Measurements from ENCODE around the gene ZPBP2. TPM values are rescaled to one million over a fixed set of nuclear protein-coding genes. Genes with fewer than 3 reads are reported as not detected.

Gene ZPBP2
- total RNA-seq, 1 experiment from 2014 or later, result not detected

- Histone ChIP-seq H2BK15ac (ENCODE audit: low read depth, low read length) (no peak overlapping the region), H4K5ac (ENCODE audit: insufficient read length, low read depth, low read length) (no peak overlapping the region), H2BK5ac (ENCODE audit: insufficient read length, low read length) (no peak overlapping the region), H4K8ac (replicated peaks; ENCODE audit: insufficient read length, low read depth, low read length) (no peak overlapping the region), H2AK5ac (ENCODE audit: insufficient read length, low read length) (no peak overlapping the region), H3K23ac (ENCODE audit: insufficient read length, low read depth, low read length) (no peak overlapping the region), H3K4me1 (ENCODE audit: insufficient read depth, low read length) (no peaks in the 10 kb centered on the region), H3K4ac (ENCODE audit: low read depth, low read length) (no peak overlapping the region), H3K79me2 (ENCODE audit: insufficient read depth, low read length) (no peaks in the 10 kb centered on the region), H2AFZ (ENCODE audit: low read length) (no peak overlapping the region), H2BK120ac (ENCODE audit: low read depth, low read length, poor library complexity, severe bottlenecking) (no peak overlapping the region), H3K4me2 (ENCODE audit: insufficient read depth, insufficient read length, low read length) (no peak overlapping the region), H3K56ac (ENCODE audit: insufficient read length, low read depth, low read length) (no peak overlapping the region), H4K91ac (ENCODE audit: insufficient read length, low read depth, low read length) (no peak overlapping the region), H3K18ac (ENCODE audit: insufficient read length, low read depth, low read length) (no peak overlapping the region), H3K9me3 (ENCODE audit: control insufficient read depth, low read depth, low read length) (no peaks in the 10 kb centered on the region), H3K23me2 (ENCODE audit: insufficient read length, low read depth, low read length, poor library complexity, severe bottlenecking) (no peaks in the 10 kb centered on the region), H3K14ac (ENCODE audit: insufficient read depth, low read length) (no peak overlapping the region), H4K20me1 (ENCODE audit: control insufficient read depth, insufficient read depth, insufficient read length) (no peaks in the 10 kb centered on the region), H2BK20ac (ENCODE audit: low read depth, low read length, poor library complexity, severe bottlenecking) (no peak overlapping the region), H2BK12ac (ENCODE audit: insufficient read length, low read depth, low read length) (no peak overlapping the region), H3T11ph (ENCODE audit: low read length) (no peak overlapping the region), H3K27me3 (ENCODE audit: insufficient read depth, low read length) (no peaks in the 10 kb centered on the region), H3K27ac (ENCODE audit: insufficient read length, low read depth, low read length) (no peak overlapping the region), H3K9ac (ENCODE audit: extremely low read depth, insufficient read length, low read length) (no peak overlapping the region), H3K79me1 (ENCODE audit: insufficient read depth, low read depth, low read length, poor library complexity, severe bottlenecking) (no peaks in the 10 kb centered on the region)
- WGBS (ENCODE audit: extremely low coverage, insufficient read length, low lambda C conversion rate), result no CpG with 5 or more reads among the region's 3 CpGs
- DNase-seq, result no peak
- Mint-ChIP-seq H3K4me3 (no peak overlapping the region), H3K36me3 (ENCODE audit: insufficient read depth in 1 of 3, low read depth in 3 of 3) (peaks cover 4 to 11% (median 5%) of the 10 kb centered on the region in 3 experiments; a peak in 5 of 7 replicates), H3K9me3 (no peaks in the 10 kb centered on the region), H3K27ac (no peak overlapping the region), H3K27me3 (ENCODE audit: low read depth) (no peaks in the 10 kb centered on the region), H3K4me1 (no peaks in the 10 kb centered on the region)
- no peak for TF ChIP-seq CTCF (conservative IDR thresholded peaks at IDR 0.05)
These were observed 36.9 kb downstream of the ZPBP2 start for GRCh38 chr17:39904990-39905288.

Data from H9 (cell line).